ENCODE data around the gene TMEM184C. TPM values are rescaled to one million over a fixed set of nuclear protein-coding genes. Genes with fewer than 3 reads are reported as not detected.

Gene TMEM184C
- total RNA-seq, 1 donor from 2014 or later: 49.8 TPM

- Mint-ChIP-seq H3K27me3 (no peaks in the 10 kb centered on the region), H3K36me3 (ENCODE audit: insufficient read depth) (peaks cover 15% of the 10 kb centered on the region), H3K27ac (no peak overlapping the region), H3K4me1 (ENCODE audit: low read depth) (peaks cover 3% of the 10 kb centered on the region), H3K9me3 (ENCODE audit: low read depth) (peaks cover 3% of the 10 kb centered on the region), H3K4me3 (ENCODE audit: low read depth) (no peak overlapping the region)
- TF ChIP-seq, protein P1, sequence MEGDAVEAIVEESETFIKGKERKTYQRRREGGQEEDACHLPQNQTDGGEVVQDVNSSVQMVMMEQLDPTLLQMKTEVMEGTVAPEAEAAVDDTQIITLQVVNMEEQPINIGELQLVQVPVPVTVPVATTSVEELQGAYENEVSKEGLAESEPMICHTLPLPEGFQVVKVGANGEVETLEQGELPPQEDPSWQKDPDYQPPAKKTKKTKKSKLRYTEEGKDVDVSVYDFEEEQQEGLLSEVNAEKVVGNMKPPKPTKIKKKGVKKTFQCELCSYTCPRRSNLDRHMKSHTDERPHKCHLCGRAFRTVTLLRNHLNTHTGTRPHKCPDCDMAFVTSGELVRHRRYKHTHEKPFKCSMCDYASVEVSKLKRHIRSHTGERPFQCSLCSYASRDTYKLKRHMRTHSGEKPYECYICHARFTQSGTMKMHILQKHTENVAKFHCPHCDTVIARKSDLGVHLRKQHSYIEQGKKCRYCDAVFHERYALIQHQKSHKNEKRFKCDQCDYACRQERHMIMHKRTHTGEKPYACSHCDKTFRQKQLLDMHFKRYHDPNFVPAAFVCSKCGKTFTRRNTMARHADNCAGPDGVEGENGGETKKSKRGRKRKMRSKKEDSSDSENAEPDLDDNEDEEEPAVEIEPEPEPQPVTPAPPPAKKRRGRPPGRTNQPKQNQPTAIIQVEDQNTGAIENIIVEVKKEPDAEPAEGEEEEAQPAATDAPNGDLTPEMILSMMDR (IDR thresholded peaks at IDR 0.05; ENCODE audit: unreplicated experiment): no peak
- no peak for DNase-seq (ENCODE audit: low spot score, unreplicated experiment)
These were observed 26.4 kb downstream of the TMEM184C start for GRCh38 chr4:147643616-147644015.

- Mint-ChIP-seq H3K9me3 (ENCODE audit: low read depth) (peaks cover 3% of the 10 kb centered on the region), H3K27ac (peak overlapping the region; percentile 92), H3K4me3 (ENCODE audit: low read depth) (no peak overlapping the region), H3K4me1 (ENCODE audit: low read depth) (peaks cover 3% of the 10 kb centered on the region), H3K36me3 (ENCODE audit: insufficient read depth) (peaks cover 17% of the 10 kb centered on the region), H3K27me3 (no peaks in the 10 kb centered on the region)
- TF ChIP-seq, protein P1 (IDR thresholded peaks at IDR 0.05; ENCODE audit: unreplicated experiment): no peak
- no peak for DNase-seq (ENCODE audit: low spot score, unreplicated experiment)
These were observed 27.3 kb downstream of the TMEM184C start for GRCh38 chr4:147644471-147644870.

DNA sequence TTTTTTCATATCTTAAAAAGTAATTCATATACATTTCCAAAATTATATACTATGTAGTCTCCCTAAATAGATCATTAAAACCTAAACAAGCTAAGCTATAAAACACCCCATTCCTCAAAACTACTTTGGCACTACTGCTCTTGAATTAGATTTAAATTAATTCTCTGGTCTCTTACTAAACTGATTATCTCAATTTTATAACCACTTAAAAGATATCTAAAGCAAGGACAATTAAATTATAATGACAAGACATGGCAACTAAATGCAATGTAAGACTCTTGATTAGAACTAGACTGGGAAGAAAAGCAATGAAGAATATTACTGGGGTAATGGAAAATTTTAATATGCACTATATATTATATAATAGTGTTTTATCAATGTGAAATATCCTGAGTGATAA, 27.9 kb downstream of the TMEM184C start:
- Mint-ChIP-seq H3K36me3 (ENCODE audit: insufficient read depth) (peaks cover 14% of the 10 kb centered on the region), H3K4me3 (ENCODE audit: low read depth) (no peak overlapping the region), H3K27ac (no peak overlapping the region)

DNA sequence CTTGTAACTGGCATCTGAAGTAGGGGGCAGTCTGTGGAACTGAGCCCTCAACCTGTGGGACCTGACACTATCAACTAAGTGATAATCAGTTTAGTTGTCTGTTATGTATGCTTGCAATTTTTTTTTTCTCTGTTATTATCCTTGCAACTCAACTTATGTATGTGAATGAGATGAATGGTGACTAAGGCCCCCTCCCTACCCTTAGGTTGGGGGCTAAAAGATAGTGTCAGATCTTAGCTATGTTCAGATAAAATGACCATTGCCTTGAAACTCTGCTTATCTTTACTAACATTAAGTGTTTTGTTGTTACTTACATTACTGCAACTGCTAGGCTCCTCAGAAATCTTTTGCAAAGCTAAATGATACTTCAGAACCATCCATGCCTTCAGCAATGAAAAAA, 31.5 kb downstream of the TMEM184C start:
- Mint-ChIP-seq H3K4me3 (ENCODE audit: low read depth) (no peak overlapping the region), H3K36me3 (ENCODE audit: insufficient read depth) (peaks cover 13% of the 10 kb centered on the region), H3K9me3 (ENCODE audit: low read depth) (peaks cover 3% of the 10 kb centered on the region), H3K27ac (peak overlapping the region; percentile 34), H3K4me1 (ENCODE audit: low read depth) (peaks cover 3% of the 10 kb centered on the region), H3K27me3 (no peaks in the 10 kb centered on the region)
- TF ChIP-seq, protein P1 (IDR thresholded peaks at IDR 0.05; ENCODE audit: unreplicated experiment): no peak
- DNase-seq (ENCODE audit: low spot score, unreplicated experiment): no peak

More for the DNA sequence above, 27.9 kb downstream of the TMEM184C start:
- Mint-ChIP-seq H3K9me3 (ENCODE audit: low read depth) (peaks cover 3% of the 10 kb centered on the region), H3K4me1 (ENCODE audit: low read depth) (peaks cover 3% of the 10 kb centered on the region), H3K27me3 (no peaks in the 10 kb centered on the region)
- TF ChIP-seq, protein P1 (IDR thresholded peaks at IDR 0.05; ENCODE audit: unreplicated experiment): no peak
- DNase-seq (ENCODE audit: low spot score, unreplicated experiment): no peak

- Mint-ChIP-seq H3K36me3 (ENCODE audit: insufficient read depth) (peaks cover 18% of the 10 kb centered on the region), H3K4me3 (ENCODE audit: low read depth) (no peak overlapping the region), H3K4me1 (ENCODE audit: low read depth) (no peaks in the 10 kb centered on the region), H3K9me3 (ENCODE audit: low read depth) (peaks cover 3% of the 10 kb centered on the region), H3K27ac (no peak overlapping the region), H3K27me3 (no peaks in the 10 kb centered on the region)
- TF ChIP-seq, protein P1 (IDR thresholded peaks at IDR 0.05; ENCODE audit: unreplicated experiment): no peak
- no peak for DNase-seq (ENCODE audit: low spot score, unreplicated experiment)
These were observed 34.4 kb downstream of the TMEM184C start for GRCh38 chr4:147651563-147651962.
